Measurements from ENCODE around the gene SDK2. TPM values are rescaled to one million over a fixed set of nuclear protein-coding genes. Genes with fewer than 3 reads are reported as not detected.
A peak's percentile ranks its signal among the peaks of the same experiment; 100 is the strongest.

SDK2 gene
- total and polyA plus RNA-seq, 9 of the 15 experiments (the other 6 are each of a cell fraction or from before 2014, with no cell fraction given): 0.04 TPM; not detected in 8

- no peak for TF ChIP-seq ZNF318 (IDR thresholded peaks at IDR 0.05; ENCODE audit: borderline replicate concordance in 1 of 2, low read depth in 1 of 2)
- TF ChIP-seq ZNF398 (CRISPR knock-in tag; IDR thresholded peaks at IDR 0.05): no peak
- no peak for TF ChIP-seq HLTF (IDR thresholded peaks at IDR 0.05)
- no peak for TF ChIP-seq HINFP (tag; conservative IDR thresholded peaks at IDR 0.05; ENCODE audit: low read depth)
- peak; percentile 28; the same call in 1 of the 2 replicates for TF ChIP-seq MYC (IDR thresholded peaks at IDR 0.05; ENCODE audit: low read depth, low read length)
- no peak for TF ChIP-seq MYC (CRISPR knock-in tag; IDR thresholded peaks at IDR 0.05; ENCODE audit: borderline replicate concordance, low read depth)
- TF ChIP-seq CTCF (IDR thresholded peaks at IDR 0.05 in 2 of 3, conservative IDR thresholded peaks at IDR 0.05 in 1 of 3; ENCODE audit: insufficient read depth in 2 of 3, low read depth in 1 of 3, low read length in 3 of 3): peak; percentile 89 to 95 (median 94)
- no peak for TF ChIP-seq POLR3A (IDR thresholded peaks at IDR 0.05; ENCODE audit: borderline replicate concordance, extremely low read depth, insufficient read depth, insufficient read length)
- TF ChIP-seq SREBF1 (IDR thresholded peaks at IDR 0.05; ENCODE audit: borderline replicate concordance, low read depth, low read length): no peak
- TF ChIP-seq ZNF699 (CRISPR knock-in tag; IDR thresholded peaks at IDR 0.05; ENCODE audit: insufficient replicate concordance): no peak
- no peak for TF ChIP-seq PTTG1 (tag; IDR thresholded peaks at IDR 0.05; ENCODE audit: low read depth)
- no peak for TF ChIP-seq FOXK2 (conservative IDR thresholded peaks at IDR 0.05 in 1 of 2, IDR thresholded peaks at IDR 0.05 in 1 of 2; ENCODE audit: low read depth in 2 of 2)
These were observed 214.6 kb downstream of the SDK2 start (continued) for GRCh38 chr17:73429440-73430164.

Data from K562 (cell line).